K562 (cell line): ENCODE data around the gene LBHD1. TPM values are rescaled to one million over a fixed set of nuclear protein-coding genes. Genes with fewer than 3 reads are reported as not detected.

ENCODE experiments used
- ATAC-seq: fragments of 200-7000 bp; cut with Tn5 transposase; 3 replicates; pipeline ENCODE4 v1.9.1; 2020; ENCODE audit warnings: moderate library complexity
- BruUV-seq: library from RNA; stranded (reverse); fragments of 400-500 nt; replicated peaks from 2 replicates; lab custom pipeline; 2021; lab: Mats Ljungman, UMichigan
- CTCF ChIA-PET: fragments of 300-600 bp; formaldehyde crosslinking; extraction: SDS; loops from one replicate; lab custom pipeline; 2021; ENCODE audit warnings: low intra/inter-chr PET ratio; lab: Yijun Ruan, JAX
- POLR2A ChIA-PET: fragments of 300-600, 350-650 bp; sonication (Branson Sonifier 250); formaldehyde crosslinking; extraction: SDS; loops from one replicate; lab custom pipeline; 2021; ENCODE audit warnings: antibody characterized with exemption, inconsistent platforms; lab: Yijun Ruan, JAX
- DNase-seq, 4 experiments: peaks; one replicate each; pipeline versions ENCODE4 v3.0.0 to v3.0.0-alpha.2; 2011 to 2018; ENCODE audit warnings: low spot score in 3 of 4, mixed read lengths in 3 of 4; ENCODE audit errors: extremely low read depth in 1 of 4
- FAIRE-seq: peaks from 2 replicates; lab custom pipeline; 2011; peaks lifted over from hg19 to GRCh38; lab: Jason Lieb, UNC
- H2AFZ ChIP-seq: 2 replicates; pipeline ENCODE4 v1.6.0; 2011; ENCODE audit warnings: low read depth, low read length, control low read depth, inconsistent platforms
- H3K27ac ChIP-seq: fragments of 200-600 bp; 3 replicates; pipeline ENCODE4 v1.8.0; 2011; ENCODE audit warnings: low read depth, mild to moderate bottlenecking, control low read depth, inconsistent platforms, low read length, moderate library complexity, mixed read lengths; ENCODE audit errors: extremely low read depth
- H3K27me3 ChIP-seq, 2 experiments: fragments of 300-600 bp in 1 of 2; 2 replicates in 1 of 2; 3 replicates in 1 of 2; pipeline versions ENCODE4 v1.6.0 to v1.8.0; 2011; ENCODE audit warnings: inconsistent platforms in 2 of 2, low read length in 2 of 2, mild to moderate bottlenecking in 1 of 2, mixed read lengths in 1 of 2, moderate library complexity in 1 of 2; ENCODE audit not compliant: control insufficient read depth in 2 of 2, insufficient read depth in 2 of 2
- H3K36me3 ChIP-seq: fragments of 300-600 bp; 3 replicates; pipeline ENCODE4 v1.8.0; 2011; ENCODE audit warnings: mild to moderate bottlenecking, low read length, inconsistent platforms; ENCODE audit not compliant: control insufficient read depth, insufficient read depth
- H3K4me1 ChIP-seq, 2 experiments: fragments of 200-600 bp in 1 of 2; replicated peaks in 1 of 2; 2 replicates in 1 of 2; 3 replicates in 1 of 2; pipeline versions ENCODE4 v1.5.1 to v1.8.0; 2011; ENCODE audit warnings: inconsistent platforms in 2 of 2, low read length in 2 of 2, mild to moderate bottlenecking in 1 of 2, mixed read lengths in 1 of 2, moderate library complexity in 1 of 2; ENCODE audit not compliant: control insufficient read depth in 2 of 2, insufficient read depth in 2 of 2
- H3K4me2 ChIP-seq: 2 replicates; pipeline ENCODE4 v1.6.1; 2011; ENCODE audit warnings: low read length, control low read depth, inconsistent platforms, mixed read lengths; ENCODE audit not compliant: insufficient read depth
- H3K4me3 ChIP-seq: fragments of 200-600 bp; sonication (generic), shearing (Covaris generic); 2 replicates; pipeline ENCODE4 v1.5.1; 2016; ENCODE audit warnings: control low read depth, inconsistent platforms
- H3K79me2 ChIP-seq: fragments of 200-600 bp; 3 replicates; pipeline ENCODE4 v1.8.0; 2011; ENCODE audit warnings: low read length, inconsistent platforms; ENCODE audit not compliant: control insufficient read depth, insufficient read depth
- H3K9ac ChIP-seq, 2 experiments: 2 replicates each; pipeline versions ENCODE4 v1.6.0 to v1.6.1; 2011; ENCODE audit warnings: low read depth in 2 of 2, low read length in 2 of 2, control low read depth in 1 of 2, inconsistent platforms in 1 of 2, mild to moderate bottlenecking in 1 of 2, mixed read lengths in 1 of 2; ENCODE audit not compliant: insufficient read depth in 1 of 2
- H3K9me1 ChIP-seq: one replicate; pipeline ENCODE4 v1.6.0; 2011; ENCODE audit warnings: inconsistent platforms, mild to moderate bottlenecking, low read length, moderate library complexity; ENCODE audit not compliant: control insufficient read depth, insufficient read depth
- H3K9me3 ChIP-seq: replicated peaks from 2 replicates; pipeline ENCODE4 v1.5.1; 2011; ENCODE audit warnings: low read depth, low read length, inconsistent platforms; ENCODE audit not compliant: control insufficient read depth, insufficient read depth
- H4K20me1 ChIP-seq: replicated peaks from 2 replicates; pipeline ENCODE4 v1.6.1; 2011; ENCODE audit warnings: low read length, inconsistent platforms, mixed read lengths; ENCODE audit not compliant: control insufficient read depth, insufficient read depth
- ARID1B ChIP-seq: fragments of 450-650 bp; IDR thresholded peaks from 2 replicates; pipeline ENCODE4 v1.6.1; 2016; ENCODE audit warnings: antibody characterized with exemption, mild to moderate bottlenecking, inconsistent platforms
- CBFA2T3 ChIP-seq: fragments of 450-650 bp; IDR thresholded peaks from 2 replicates; pipeline ENCODE4 v1.6.1; 2017
- CBX1 ChIP-seq: sonication (generic); IDR thresholded peaks from 2 replicates; pipeline ENCODE4 v1.6.1; 2016; ENCODE audit warnings: antibody characterized with exemption, low read depth, mild to moderate bottlenecking
- DNMT1 ChIP-seq: fragments of 450-650 bp; IDR thresholded peaks from 2 replicates; pipeline ENCODE4 v1.6.1; 2016; ENCODE audit warnings: antibody characterized with exemption, mild to moderate bottlenecking
- KAT7 ChIP-seq: sonication (generic); formaldehyde crosslinking; IDR thresholded peaks from 2 replicates; pipeline ENCODE4 v1.8.0; 2022; ENCODE audit warnings: missing genetic modification reagents, mild to moderate bottlenecking, borderline replicate concordance
- LCOR ChIP-seq: sonication (generic); formaldehyde crosslinking; IDR thresholded peaks from 2 replicates; pipeline ENCODE4 v1.8.0; 2022; ENCODE audit warnings: mild to moderate bottlenecking, missing genetic modification reagents
- MAFK ChIP-seq: IDR thresholded peaks from 2 replicates; pipeline ENCODE4 v1.6.1; 2011; ENCODE audit warnings: low read length, improper control_type of control experiment
- NFATC3 ChIP-seq: fragments of 450-650 bp; IDR thresholded peaks from 2 replicates; pipeline ENCODE4 v1.6.1; 2017; ENCODE audit warnings: mild to moderate bottlenecking
- NRF1 ChIP-seq, 2 experiments: fragments of 450-650 bp; IDR thresholded peaks in 1 of 2; conservative IDR thresholded peaks in 1 of 2; 2 replicates each; pipeline ENCODE4 v1.6.1; 2014; ENCODE audit warnings: mild to moderate bottlenecking in 2 of 2
- PCBP1 ChIP-seq: fragments of 200-400 bp; formaldehyde crosslinking; IDR thresholded peaks from 2 replicates; pipeline ENCODE4 v1.6.1; 2018; ENCODE audit warnings: mild to moderate bottlenecking, low read depth, low read length; ENCODE audit not compliant: poor library complexity, severe bottlenecking
- POLR3A ChIP-seq: IDR thresholded peaks from 2 replicates; pipeline ENCODE4 v1.6.1; 2011; ENCODE audit warnings: borderline replicate concordance, mild to moderate bottlenecking, moderate library complexity; ENCODE audit not compliant: insufficient read length, insufficient read depth; ENCODE audit errors: extremely low read depth
- RBM22 ChIP-seq: fragments of 200-400 bp; formaldehyde crosslinking; IDR thresholded peaks from 2 replicates; pipeline ENCODE4 v1.6.1; 2018; ENCODE audit warnings: low read length, low read depth; ENCODE audit not compliant: poor library complexity, severe bottlenecking
- SETDB1 ChIP-seq: IDR thresholded peaks from one replicate; pipeline ENCODE4 v1.6.1; 2012; ENCODE audit warnings: low read length, control low read depth, inconsistent platforms
- TCF3 ChIP-seq: sonication (generic); formaldehyde crosslinking; IDR thresholded peaks from 2 replicates; pipeline ENCODE4 v1.4.0; 2020; ENCODE audit warnings: mild to moderate bottlenecking, missing genetic modification reagents
- ZBTB49 ChIP-seq: sonication (generic); formaldehyde crosslinking; IDR thresholded peaks from 2 replicates; pipeline ENCODE4 v1.8.0; 2022; ENCODE audit warnings: missing genetic modification reagents, mild to moderate bottlenecking, borderline replicate concordance
- ZNF140 ChIP-seq: fragments of 250-450 bp; sonication (Bioruptor Pico); IDR thresholded peaks from 2 replicates; pipeline ENCODE4 v1.8.0; 2021; ENCODE audit warnings: moderate library complexity, mild to moderate bottlenecking, inconsistent platforms
- ZNF408 ChIP-seq: fragments of 250-450 bp; sonication (Bioruptor Pico); IDR thresholded peaks from 2 replicates; pipeline ENCODE4 v1.4.0; 2020; ENCODE audit warnings: low read depth, mild to moderate bottlenecking, moderate library complexity
- ZNF766 ChIP-seq: fragments of 200-800 bp; sonication (Bioruptor generic); conservative IDR thresholded peaks from 2 replicates; pipeline ENCODE4 v1.6.1; 2016; ENCODE audit warnings: missing genetic modification characterization, missing compliant biosample characterization
- WGBS: fragments of 100-300 bp; shearing (Covaris generic); methylation state at CpG from one replicate; pipeline ENCODE4 v1.1.6; 2016; ENCODE audit warnings: low coverage, mixed read lengths; ENCODE audit not compliant: insufficient coverage; ENCODE audit errors: missing lambda C conversion rate; 5-methylcytosine and 5-hydroxymethylcytosine counted together
- in situ Hi-C: fragments of 300-500 bp; cut with MboI; formaldehyde crosslinking; loops from 4 replicates; pipeline ENCODE4 v1.15.0; 2018; ENCODE audit warnings: inconsistent platforms, mixed read lengths
- intact Hi-C: fragments of 100-400 bp; cut with micrococcal nuclease; formaldehyde crosslinking; loops from 2 replicates; pipeline ENCODE4 v1.14.2; 2022
- polyA plus RNA-seq, 8 experiments: library from polyadenylated mRNA; depleted of rRNA in 4 of 8; stranded (reverse) in 5 of 8; unstranded in 3 of 8; fragments of >200 nt; fragmentation: Nextera tagmentation in 2 of 8; fragmentation: Illumina TruSeq in 1 of 8; extraction: Ambion mirVana in 2 of 8; extraction: Trizol in 1 of 8; gene quantifications; 2 replicates each; pipeline versions ENCODE4 v1.2.1 to v1.2.3, GENCODE V29; 2011 to 2014; ENCODE audit warnings: inconsistent platforms in 1 of 8, missing spikeins in 1 of 8
- total RNA-seq, 7 experiments: library from RNA; depleted of rRNA in 6 of 7; stranded (reverse); fragments of >200 nt in 6 of 7; fragmentation: Illumina TruSeq in 2 of 7; extraction: Trizol in 2 of 7; gene quantifications; 2 replicates each; pipeline versions ENCODE4 v1.2.1 to v1.2.3, GENCODE V29; 2011 to 2021; ENCODE audit warnings: low replicate concordance in 1 of 7
- TF ChIP-seq, protein P1 (sequence below): fragments of 250-450 bp; sonication (Bioruptor Pico); IDR thresholded peaks from 2 replicates; pipeline ENCODE4 v1.5.0; 2021; ENCODE audit warnings: mild to moderate bottlenecking, moderate library complexity

The LBHD1 gene
- total and polyA plus RNA-seq, 9 of the 15 experiments (the other 6 are each of a cell fraction or from before 2014, with no cell fraction given) = 2.6 to 28.0 (median 12.5) TPM

DNA sequence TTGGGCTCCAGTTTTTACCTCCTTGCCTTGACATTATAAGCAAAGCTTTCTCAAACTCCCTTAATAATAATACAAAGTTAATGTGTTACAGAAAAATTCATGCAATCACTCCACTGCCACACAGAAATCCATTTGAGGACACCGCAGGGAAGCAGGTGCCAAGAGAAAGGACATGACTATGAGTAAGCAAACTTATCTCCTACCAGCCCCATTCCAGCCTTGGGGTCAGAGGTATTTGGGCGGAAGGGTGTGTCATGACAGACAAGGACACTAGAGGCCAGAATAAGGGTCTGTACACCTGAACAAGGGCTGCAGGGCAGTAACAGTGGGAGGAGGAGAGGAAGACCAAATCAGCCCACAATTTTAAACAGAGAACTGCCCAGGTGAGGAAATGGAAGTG is 41.3 kb upstream of the LBHD1 start:
- FAIRE-seq = peak; percentile 89
- Histone ChIP-seq H3K9ac (peak overlapping the region in 1 of 2 experiments; percentile 0; a peak in 1 of 4 replicates), H3K4me1 (peaks cover 14 to 20% of the 10 kb centered on the region in 2 experiments; a peak in 4 of 5 replicates), H3K9me1 (no peaks in the 10 kb centered on the region), H3K27ac (peak overlapping the region; percentile 39), H3K9me3 (no peaks in the 10 kb centered on the region), H3K36me3 (peaks cover 95% of the 10 kb centered on the region), H4K20me1 (peaks cover 4% of the 10 kb centered on the region; the same call in 1 of the 2 replicates), H3K79me2 (peaks cover 23% of the 10 kb centered on the region; the same call in 2 of the 3 replicates), H3K4me3 (no peak overlapping the region), H2AFZ (no peak overlapping the region), H3K4me2 (no peak overlapping the region), H3K27me3 (no peaks in the 10 kb centered on the region)
- 36% methylated on average over 2 of the region's 2 CpGs for WGBS
- peak; percentile 78 for ATAC-seq
- peak; percentile 44 to 67 (median 57) for DNase-seq
- in situ Hi-C loops = no loop called here
- ChIA-PET CTCF (no interaction called here), POLR2A (interaction anchor here (0.6 to 1.8 kb wide), 5 partner anchors 10 to 128 kb away, joined by 3 to 6 read pairs (median 3); partner anchors contain the start of genes C11orf98 and CSKMT)
- BruUV-seq = no TSS peak
- intact Hi-C loops = no loop called here
- no peak for TF ChIP-seq NFATC3
- no peak for TF ChIP-seq ZNF766 (CRISPR knock-in tag)
- TF ChIP-seq LCOR (CRISPR knock-in tag) = no peak
- no peak for TF ChIP-seq SETDB1
- TF ChIP-seq, protein P1, sequence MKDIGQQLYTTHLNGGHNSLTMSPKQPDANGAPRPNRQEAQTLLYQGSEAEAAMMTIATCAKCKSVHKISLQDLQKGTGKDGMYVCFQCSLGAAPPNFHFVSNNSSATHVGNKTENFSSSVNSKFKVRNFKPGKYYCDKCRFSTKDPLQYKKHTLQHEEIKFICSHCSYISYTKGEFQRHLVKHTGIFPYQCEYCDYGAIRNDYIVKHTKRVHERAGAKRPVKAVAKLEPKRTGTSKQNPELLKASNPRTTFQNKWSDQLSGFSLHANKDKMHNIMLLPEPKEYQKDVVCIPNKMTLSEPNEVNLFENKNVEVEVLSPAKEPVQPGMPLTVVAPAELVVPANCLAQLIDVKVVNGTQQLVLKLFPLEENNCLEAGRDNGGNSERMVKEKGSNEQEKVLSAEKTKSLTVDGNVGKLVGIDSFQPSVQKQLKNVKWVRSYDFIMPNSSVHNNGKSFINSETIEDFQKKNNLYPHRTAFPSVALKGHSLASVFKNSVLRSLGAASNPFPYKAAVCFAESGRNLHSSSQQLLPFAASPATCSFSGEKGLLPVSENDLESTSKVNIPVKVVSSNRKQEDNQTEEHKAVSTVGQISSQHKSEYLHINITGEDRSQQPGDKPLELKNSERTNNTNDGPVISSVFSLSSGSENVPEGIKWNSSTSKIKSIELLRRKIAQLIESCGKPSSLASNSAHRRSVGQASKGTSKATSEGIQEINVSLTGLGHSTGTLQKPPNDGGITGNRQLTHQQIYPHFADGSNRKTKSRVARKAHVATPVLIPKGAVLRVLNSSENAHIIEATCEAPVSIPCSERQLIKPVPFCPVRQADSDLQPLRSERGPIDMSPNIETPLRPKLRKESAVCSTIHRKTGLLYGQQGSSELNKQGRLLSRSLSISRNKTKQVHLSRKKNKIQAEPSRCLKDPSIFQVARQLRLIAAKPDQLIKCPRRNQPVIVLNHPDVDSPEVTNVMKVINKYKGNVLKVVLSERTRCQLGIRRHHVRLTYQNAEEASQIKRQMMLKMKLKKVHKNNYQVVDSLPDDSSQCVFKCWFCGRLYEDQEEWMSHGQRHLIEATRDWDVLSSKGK (CRISPR knock-in tag) = no peak
- no peak for TF ChIP-seq KAT7 (CRISPR knock-in tag)
- no peak for TF ChIP-seq TCF3 (CRISPR knock-in tag)
- TF ChIP-seq PCBP1 = no peak
- no peak for TF ChIP-seq RBM22
- no peak for TF ChIP-seq ZNF140 (CRISPR knock-in tag)
- peak; percentile 18; the same call in 1 of the 2 replicates for TF ChIP-seq ARID1B
- no peak for TF ChIP-seq NRF1 (conservative IDR thresholded peaks at IDR 0.05 in 1 of 2, IDR thresholded peaks at IDR 0.05 in 1 of 2)
- TF ChIP-seq MAFK = no peak
- TF ChIP-seq ZNF408 = no peak
- no peak for TF ChIP-seq DNMT1
- no peak for TF ChIP-seq POLR3A
- TF ChIP-seq CBX1 = no peak
- no peak for TF ChIP-seq ZBTB49 (CRISPR knock-in tag)
- peak; percentile 49 for TF ChIP-seq CBFA2T3
